Peyer's patch (tissue), 4 donors: ENCODE results near the gene UBE2J1. TPM values are rescaled to one million over a fixed set of nuclear protein-coding genes. Genes with fewer than 3 reads are reported as not detected.

Experiments used
- DNase-seq, 3 donors: peaks; one replicate each; pipeline ENCODE4 v3.0.0-alpha.2; 2017 to 2019
- H3K27ac ChIP-seq, 4 donors: fragments of 200-600 bp; sonication (generic); one replicate each; pipeline ENCODE4 v1.5.1; 2016 to 2019
- H3K27me3 ChIP-seq, 2 donors: fragments of 200-600 bp; sonication (generic); one replicate each; pipeline ENCODE4 v1.5.1; 2019
- H3K36me3 ChIP-seq, 3 donors: fragments of 200-600 bp; sonication (generic); one replicate each; pipeline ENCODE4 v1.5.1; 2016 to 2019
- H3K4me1 ChIP-seq, 4 donors: fragments of 200-600 bp; sonication (generic); one replicate each; pipeline ENCODE4 v1.5.1; 2016 to 2019
- H3K4me3 ChIP-seq, 4 donors: fragments of 200-600 bp; sonication (generic); 1 replicate in 3 of 4; 2 replicates in 1 of 4; pipeline ENCODE4 v1.5.1; 2016 to 2019; ENCODE audit warnings: mild to moderate bottlenecking in 1 of 4
- H3K9me3 ChIP-seq, 4 donors: fragments of 200-600 bp; sonication (generic); one replicate each; pipeline ENCODE4 v1.5.1; 2016 to 2019; ENCODE audit warnings: mild to moderate bottlenecking in 1 of 4
- POLR2A ChIP-seq, 2 donors: fragments of 450-650 bp; IDR thresholded peaks; one replicate each; pipeline ENCODE4 v1.5.1; 2017; ENCODE audit warnings: antibody characterized with exemption in 2 of 2, mild to moderate bottlenecking in 2 of 2, moderate library complexity in 2 of 2
- total RNA-seq, 4 donors: library from RNA; depleted of rRNA; stranded (reverse); fragments of >200 nt; gene quantifications; one replicate each; pipeline ENCODE4 v1.1.0, GENCODE V29; 2016
- TF ChIP-seq, protein P1 (sequence below), 6 experiments: fragments of 450-650 bp in 4 of 6; fragments of 200-600 bp in 2 of 6; sonication (generic) in 1 of 6; IDR thresholded peaks; one replicate each; pipeline ENCODE4 v1.5.1; 2017 to 2019; ENCODE audit warnings: antibody characterized with exemption in 6 of 6, mild to moderate bottlenecking in 3 of 6, moderate library complexity in 1 of 6

Gene UBE2J1
- total RNA-seq, 4 donors from 2014 or later, result 35.0 to 57.8 (median 44.7) TPM

- Histone ChIP-seq H3K4me1 (peaks cover 0 to 9% (median 1%) of the 10 kb centered on the region in 4 donors), H3K4me3 (no peak overlapping the region), H3K36me3 (no peaks in the 10 kb centered on the region), H3K9me3 (no peaks in the 10 kb centered on the region), H3K27ac (peak overlapping the region in 1 of 4 donors; percentile 73), H3K27me3 (no peaks in the 10 kb centered on the region)
- DNase-seq, result no peak
- TF ChIP-seq, protein P1, sequence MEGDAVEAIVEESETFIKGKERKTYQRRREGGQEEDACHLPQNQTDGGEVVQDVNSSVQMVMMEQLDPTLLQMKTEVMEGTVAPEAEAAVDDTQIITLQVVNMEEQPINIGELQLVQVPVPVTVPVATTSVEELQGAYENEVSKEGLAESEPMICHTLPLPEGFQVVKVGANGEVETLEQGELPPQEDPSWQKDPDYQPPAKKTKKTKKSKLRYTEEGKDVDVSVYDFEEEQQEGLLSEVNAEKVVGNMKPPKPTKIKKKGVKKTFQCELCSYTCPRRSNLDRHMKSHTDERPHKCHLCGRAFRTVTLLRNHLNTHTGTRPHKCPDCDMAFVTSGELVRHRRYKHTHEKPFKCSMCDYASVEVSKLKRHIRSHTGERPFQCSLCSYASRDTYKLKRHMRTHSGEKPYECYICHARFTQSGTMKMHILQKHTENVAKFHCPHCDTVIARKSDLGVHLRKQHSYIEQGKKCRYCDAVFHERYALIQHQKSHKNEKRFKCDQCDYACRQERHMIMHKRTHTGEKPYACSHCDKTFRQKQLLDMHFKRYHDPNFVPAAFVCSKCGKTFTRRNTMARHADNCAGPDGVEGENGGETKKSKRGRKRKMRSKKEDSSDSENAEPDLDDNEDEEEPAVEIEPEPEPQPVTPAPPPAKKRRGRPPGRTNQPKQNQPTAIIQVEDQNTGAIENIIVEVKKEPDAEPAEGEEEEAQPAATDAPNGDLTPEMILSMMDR (IDR thresholded peaks at IDR 0.05), result no peak
- TF ChIP-seq POLR2A (IDR thresholded peaks at IDR 0.05), result no peak
Measured at GRCh38 chr6:89355511-89356194, 3.1 kb upstream of the UBE2J1 start.

- TF ChIP-seq, protein P1 (IDR thresholded peaks at IDR 0.05), result no peak
- peak overlapping the region in 3 of 4 donors; percentile 95 to 99 (median 98) for H3K27ac ChIP-seq
Measured at GRCh38 chr6:89353702-89354392, 1.3 kb upstream of the UBE2J1 start.

DNA sequence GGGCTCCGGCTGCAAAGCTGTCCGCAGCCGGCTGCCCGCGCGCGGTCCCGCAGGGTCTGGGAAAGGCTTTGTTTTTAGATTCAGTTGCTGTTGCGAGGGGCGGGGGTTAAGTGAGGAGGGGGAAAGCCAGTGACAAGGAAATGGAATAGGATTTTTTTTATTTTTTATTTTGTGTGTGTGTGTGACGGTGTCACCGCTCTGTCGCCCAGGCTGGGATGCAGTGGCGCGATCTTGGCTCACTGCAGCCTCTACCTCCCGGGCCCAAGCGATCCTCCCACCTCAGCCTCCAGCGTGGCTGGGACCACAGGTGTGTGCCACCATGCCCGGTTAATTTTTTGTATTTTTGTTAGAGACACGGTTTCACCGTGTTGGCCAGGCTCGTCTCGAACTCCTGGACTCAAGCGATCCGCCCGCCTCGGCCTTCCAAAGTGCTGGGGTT, 615 bp upstream of the UBE2J1 start:
- Histone ChIP-seq H3K27me3 (no peaks in the 10 kb centered on the region), H3K9me3 (no peaks in the 10 kb centered on the region), H3K4me3 (peak overlapping the region; percentile 68 to 98 (median 84)), H3K27ac (peak overlapping the region; percentile 95 to 99 (median 98)), H3K4me1 (peaks cover 0 to 32% (median 11%) of the 10 kb centered on the region in 4 donors), H3K36me3 (no peaks in the 10 kb centered on the region)
- TF ChIP-seq, protein P1 (IDR thresholded peaks at IDR 0.05), result no peak
- no peak for TF ChIP-seq POLR2A (IDR thresholded peaks at IDR 0.05)
- no peak for DNase-seq

More at GRCh38 chr6:89353702-89354392, 1.3 kb upstream of the UBE2J1 start:
- no peaks in the 10 kb centered on the region for H3K36me3 ChIP-seq
- no peaks in the 10 kb centered on the region for H3K27me3 ChIP-seq
- H3K9me3 ChIP-seq, result no peaks in the 10 kb centered on the region
- peak overlapping the region in 2 of 4 donors; percentile 68 to 91 for H3K4me3 ChIP-seq
- H3K4me1 ChIP-seq, result peaks cover 0 to 27% (median 8%) of the 10 kb centered on the region in 4 donors
- no peak for DNase-seq

DNA sequence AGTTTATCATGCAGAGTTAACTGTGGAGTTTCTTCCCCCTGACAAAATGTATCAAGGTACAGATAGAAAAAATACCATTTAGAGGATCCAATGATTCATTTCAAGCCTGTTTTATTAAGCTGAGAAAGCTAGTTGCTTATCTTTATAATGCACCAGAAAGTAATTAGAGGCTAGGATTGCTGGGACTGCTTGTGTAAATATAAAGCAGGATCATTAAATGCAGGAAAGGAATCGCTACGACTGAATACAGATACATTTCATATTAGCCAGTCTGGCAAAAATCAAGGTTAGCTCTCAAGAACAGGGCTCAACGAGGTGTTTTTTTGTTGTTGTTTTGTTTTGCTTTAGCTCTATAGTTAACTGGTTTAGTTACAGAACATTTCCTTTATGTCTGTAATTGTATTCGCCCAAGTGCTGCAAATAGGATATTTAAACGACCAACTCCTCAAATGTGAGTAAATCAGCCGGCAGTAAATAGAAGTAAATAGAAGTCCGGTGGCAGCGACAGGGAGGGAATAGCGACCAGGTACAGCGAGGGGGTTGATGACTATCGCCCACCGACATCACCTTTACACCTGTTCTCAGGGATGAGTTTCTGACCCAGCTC, 748 bp downstream of the UBE2J1 start:
- H3K9me3 ChIP-seq, result no peaks in the 10 kb centered on the region
- H3K4me1 ChIP-seq, result peaks cover 0 to 36% (median 11%) of the 10 kb centered on the region in 4 donors
- H3K27me3 ChIP-seq, result no peaks in the 10 kb centered on the region
- no peak for DNase-seq
- TF ChIP-seq, protein P1 (IDR thresholded peaks at IDR 0.05), result no peak
- TF ChIP-seq POLR2A (IDR thresholded peaks at IDR 0.05), result peak in 1 of 2 donors; percentile 41
- H3K4me3 ChIP-seq, result peak overlapping the region; percentile 68 to 98 (median 84)
- peak overlapping the region; percentile 95 to 99 (median 98) for H3K27ac ChIP-seq
- no peaks in the 10 kb centered on the region for H3K36me3 ChIP-seq

DNA sequence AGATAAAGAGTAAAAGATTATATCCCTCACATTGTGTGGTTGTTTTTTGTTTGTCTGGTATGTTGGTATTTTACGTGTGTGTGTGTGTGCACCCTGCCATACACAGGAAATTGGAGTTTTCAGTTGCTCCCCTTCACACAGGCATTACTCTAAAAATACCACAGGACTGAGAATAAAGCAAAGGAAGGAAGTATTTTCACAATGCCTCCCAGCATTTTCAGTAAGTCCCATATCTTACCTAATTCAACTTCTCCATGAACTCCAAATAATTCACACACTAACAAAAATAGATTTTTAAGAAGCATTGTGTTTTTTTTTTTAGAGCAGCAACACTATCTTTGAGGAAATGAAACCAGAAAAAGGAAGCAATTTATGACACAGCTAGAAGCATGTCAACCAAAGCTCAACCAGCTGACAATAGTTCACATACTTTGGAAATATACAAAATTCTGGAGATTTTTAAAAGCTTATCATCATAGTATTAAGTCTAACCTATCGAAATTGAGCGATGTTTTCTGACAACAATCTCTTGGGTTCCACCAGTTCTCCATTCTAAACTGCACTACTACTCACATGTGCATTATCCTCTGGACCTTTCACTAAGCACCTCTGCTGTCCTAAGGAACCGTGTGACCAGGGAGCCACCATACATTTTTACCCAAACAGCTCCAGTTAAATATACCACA, 2.1 kb downstream of the UBE2J1 start:
- no peak for DNase-seq
- Histone ChIP-seq H3K27me3 (no peaks in the 10 kb centered on the region), H3K36me3 (no peaks in the 10 kb centered on the region), H3K27ac (peak overlapping the region; percentile 38 to 99 (median 97)), H3K9me3 (no peaks in the 10 kb centered on the region), H3K4me1 (peaks cover 0 to 36% (median 11%) of the 10 kb centered on the region in 4 donors), H3K4me3 (peak overlapping the region; percentile 1 to 91 (median 20))
- TF ChIP-seq, protein P1 (IDR thresholded peaks at IDR 0.05), result no peak
- TF ChIP-seq POLR2A (IDR thresholded peaks at IDR 0.05), result no peak
